Measurements from ENCODE around the gene MSI2. TPM values are rescaled to one million over a fixed set of nuclear protein-coding genes. Genes with fewer than 3 reads are reported as not detected.
"Not testable (repeated sequence)": the region's sequence is repeated elsewhere in the genome, so short reads cannot be mapped to it uniquely, and the experiment has no call there.

Gene MSI2
- total RNA-seq, 4 donors from 2014 or later: 27.3 to 50.4 (median 36.8) TPM

DNA sequence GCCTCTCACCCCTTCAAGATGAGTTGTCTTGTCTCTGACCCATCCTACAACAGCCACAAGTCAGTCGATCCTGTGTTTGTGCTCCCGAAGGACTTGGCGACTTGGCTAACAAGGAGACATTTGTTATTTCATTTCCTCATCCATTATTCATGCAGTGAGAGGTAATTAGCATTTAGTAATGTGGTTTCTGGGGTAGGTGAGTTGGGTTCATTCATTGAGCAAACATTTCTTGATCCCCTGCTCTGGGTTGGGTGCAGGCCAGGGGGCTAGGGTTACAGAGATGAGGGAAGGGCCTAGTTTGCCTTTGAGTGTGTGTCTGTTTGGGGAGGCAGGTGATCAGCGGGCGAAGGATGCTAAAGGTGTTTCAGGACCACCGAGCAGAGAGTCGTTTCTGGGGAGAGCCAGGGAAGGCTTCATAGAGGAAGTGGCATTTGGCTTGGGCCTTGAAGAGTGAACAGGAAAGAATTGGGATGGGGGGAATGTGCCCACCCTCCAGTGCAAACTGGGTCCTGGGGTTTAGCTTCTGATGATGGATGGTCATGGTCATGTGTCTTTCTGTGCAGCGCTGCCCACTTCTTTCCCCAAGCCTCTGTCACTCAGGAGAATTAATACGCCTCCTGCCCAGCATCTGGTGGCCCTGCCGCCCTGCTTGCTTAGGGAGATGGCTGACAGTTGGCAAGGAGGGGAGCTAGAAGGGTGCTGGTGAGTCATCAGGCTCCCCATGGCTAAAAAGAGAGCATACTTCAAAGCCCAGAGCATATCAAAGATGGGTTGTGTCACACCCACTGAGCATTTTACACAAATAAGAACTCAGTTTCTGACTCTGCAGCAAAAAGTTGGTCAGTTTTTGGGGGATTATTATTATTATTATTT lies 38.5 kb downstream of the MSI2 start:
- peaks cover 0 to 13% of the 10 kb centered on the region in 2 donors for H3K36me3 ChIP-seq
- no peak for ATAC-seq
- no peak overlapping the region for H3K4me3 ChIP-seq
- no peak overlapping the region for H3K27ac ChIP-seq
- peaks cover 0 to 3% (median 0%) of the 10 kb centered on the region in 3 donors for H3K9me3 ChIP-seq
- H3K4me1 ChIP-seq: peaks cover 0 to 12% (median 0%) of the 10 kb centered on the region in 3 donors
- H3K27me3 ChIP-seq: no peaks in the 10 kb centered on the region
- 76% methylated on average over 4 of the region's 10 CpGs; no CpG with 5 or more reads in 1 of the 2 donors for WGBS, 2 donors (ENCODE audit: low coverage in 1 of 2)
- TF ChIP-seq CTCF (IDR thresholded peaks at IDR 0.05) (no peak), EP300 (IDR thresholded peaks at IDR 0.05) (no peak), POLR2AphosphoS5 (IDR thresholded peaks at IDR 0.05) (no peak), POLR2A (IDR thresholded peaks at IDR 0.05) (no peak)

GRCh38 chr17:57295526-57296023 lies 39.3 kb downstream of the MSI2 start:
- no peak overlapping the region for H3K4me3 ChIP-seq
- ATAC-seq: no peak
- no peak overlapping the region for H3K27ac ChIP-seq
- TF ChIP-seq POLR2A (IDR thresholded peaks at IDR 0.05): no peak
- no peak for TF ChIP-seq EP300 (IDR thresholded peaks at IDR 0.05)
- no peak for TF ChIP-seq POLR2AphosphoS5 (IDR thresholded peaks at IDR 0.05)
- TF ChIP-seq CTCF (IDR thresholded peaks at IDR 0.05): no peak
- H3K9me3 ChIP-seq: peaks cover 0 to 3% (median 0%) of the 10 kb centered on the region in 3 donors
- H3K27me3 ChIP-seq: no peaks in the 10 kb centered on the region
- H3K4me1 ChIP-seq: peaks cover 0 to 8% (median 0%) of the 10 kb centered on the region in 3 donors
- H3K36me3 ChIP-seq: peaks cover 0 to 14% of the 10 kb centered on the region in 2 donors
- 57 to 60% methylated on average over 5 of the region's 5 CpGs for WGBS, 2 donors (ENCODE audit: low coverage in 1 of 2)

- H3K27ac ChIP-seq: no peak overlapping the region
- H3K36me3 ChIP-seq: peaks cover 0 to 21% of the 10 kb centered on the region in 2 donors
- H3K9me3 ChIP-seq: peaks cover 0 to 3% (median 0%) of the 10 kb centered on the region in 3 donors
- WGBS, 2 donors (ENCODE audit: low coverage in 1 of 2): 80% methylated on average over 1 to 4 of the region's 4 CpGs
- peaks cover 0 to 8% (median 0%) of the 10 kb centered on the region in 3 donors for H3K4me1 ChIP-seq
- H3K4me3 ChIP-seq: no peak overlapping the region
- ATAC-seq: no peak
- no peak for TF ChIP-seq POLR2AphosphoS5 (IDR thresholded peaks at IDR 0.05)
- no peak for TF ChIP-seq EP300 (IDR thresholded peaks at IDR 0.05)
- TF ChIP-seq POLR2A (IDR thresholded peaks at IDR 0.05): no peak
- no peak for TF ChIP-seq CTCF (IDR thresholded peaks at IDR 0.05)
- no peaks in the 10 kb centered on the region for H3K27me3 ChIP-seq
These were observed 39.9 kb downstream of the MSI2 start for GRCh38 chr17:57296231-57296630.

DNA sequence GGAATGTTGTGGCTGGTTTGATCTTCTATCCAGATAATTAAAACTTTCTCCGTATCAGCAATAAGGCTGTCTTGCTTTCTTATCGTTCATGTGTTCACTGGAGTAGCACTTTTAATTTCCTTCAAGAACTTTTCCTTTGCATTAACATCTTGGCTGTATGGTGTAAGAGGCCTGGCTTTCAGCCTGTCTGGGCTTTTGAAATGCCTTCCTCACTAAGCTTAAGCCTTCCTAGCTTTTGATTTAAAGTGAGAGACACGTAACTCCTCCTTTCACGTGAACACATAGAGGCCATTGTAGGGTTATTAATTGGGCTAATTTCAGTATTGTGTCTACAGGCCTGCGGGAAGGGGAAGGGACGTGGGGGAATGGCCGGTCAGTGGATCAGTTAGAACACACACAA lies 42.9 kb downstream of the MSI2 start:
- peaks cover 0 to 8% (median 0%) of the 10 kb centered on the region in 3 donors for H3K4me1 ChIP-seq
- no peak for ATAC-seq
- peaks cover 0 to 21% of the 10 kb centered on the region in 2 donors for H3K36me3 ChIP-seq
- H3K27me3 ChIP-seq: no peaks in the 10 kb centered on the region
- H3K9me3 ChIP-seq: peaks cover 0 to 3% (median 0%) of the 10 kb centered on the region in 3 donors
- 89 to 94% methylated on average over 7 of the region's 7 CpGs for WGBS, 2 donors (ENCODE audit: low coverage in 1 of 2)
- H3K4me3 ChIP-seq: no peak overlapping the region
- H3K27ac ChIP-seq: no peak overlapping the region
- TF ChIP-seq POLR2A (IDR thresholded peaks at IDR 0.05): no peak
- no peak for TF ChIP-seq CTCF (IDR thresholded peaks at IDR 0.05)
- TF ChIP-seq POLR2AphosphoS5 (IDR thresholded peaks at IDR 0.05): no peak
- TF ChIP-seq EP300 (IDR thresholded peaks at IDR 0.05): no peak

DNA sequence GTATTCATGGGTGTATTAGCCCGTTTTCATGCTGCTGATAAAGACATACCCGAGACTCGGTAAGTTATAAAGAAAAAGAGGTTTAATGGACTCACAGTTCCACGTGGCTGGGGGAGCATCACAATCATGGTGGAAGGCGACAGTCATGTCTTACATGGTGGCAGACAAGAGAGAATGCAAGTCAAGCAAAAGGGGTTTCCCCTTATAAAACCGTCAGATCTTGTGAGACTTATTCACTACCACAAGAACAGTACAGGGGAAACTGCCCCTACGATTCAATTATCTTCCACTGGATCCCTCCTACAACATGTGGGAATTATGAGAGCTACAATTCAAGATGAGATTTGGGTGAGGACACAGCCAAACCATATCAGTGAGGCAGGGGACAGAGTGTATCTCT lies 44.3 kb downstream of the MSI2 start:
- WGBS, 2 donors (ENCODE audit: low coverage in 1 of 2): 91 to 100% methylated on average over 2 to 7 of the region's 7 CpGs
- peaks cover 0 to 21% of the 10 kb centered on the region in 2 donors for H3K36me3 ChIP-seq
- H3K4me1 ChIP-seq, H3K4me3 ChIP-seq, H3K27ac ChIP-seq, H3K9me3 ChIP-seq, H3K27me3 ChIP-seq, ATAC-seq: not testable (repeated sequence)

Measured in gastroesophageal sphincter (tissue), 4 donors.